Esophagus squamous epithelium (tissue), 5 donors: ENCODE measurements around the gene MON1A. TPM values are rescaled to one million over a fixed set of nuclear protein-coding genes. Genes with fewer than 3 reads are reported as not detected.

Source experiments
- DNase-seq: peaks from one replicate; lab custom pipeline; 2025; lab: John Stamatoyannopoulos, UW
- H3K27ac ChIP-seq, 4 donors: fragments of 200-600 bp; sonication (generic); one replicate each; pipeline ENCODE4 v1.5.1; 2016 to 2019; ENCODE audit warnings: mild to moderate bottlenecking in 1 of 4
- H3K27me3 ChIP-seq, 4 donors: fragments of 200-600 bp; sonication (generic); 1 replicate in 3 of 4; 2 replicates in 1 of 4; pipeline versions ENCODE4 v1.5.1 to v1.6.0; 2017 to 2021; ENCODE audit warnings: antibody characterized with exemption in 1 of 4
- H3K36me3 ChIP-seq, 3 donors: fragments of 200-600 bp; sonication (generic); one replicate each; pipeline ENCODE4 v1.5.1; 2016 to 2019
- H3K4me1 ChIP-seq, 3 donors: fragments of 200-600 bp; sonication (generic); one replicate each; pipeline ENCODE4 v1.5.1; 2017 to 2019
- H3K4me3 ChIP-seq, 4 donors: fragments of 200-600 bp; sonication (generic); 1 replicate in 3 of 4; 2 replicates in 1 of 4; pipeline ENCODE4 v1.5.1; 2016 to 2019; ENCODE audit warnings: mild to moderate bottlenecking in 2 of 4, moderate library complexity in 1 of 4
- H3K9me3 ChIP-seq, 3 donors: fragments of 200-600 bp; sonication (generic); one replicate each; pipeline ENCODE4 v1.5.1; 2016 to 2019
- POLR2A ChIP-seq, 4 donors: fragments of 450-650 bp; IDR thresholded peaks; one replicate each; pipeline ENCODE4 v1.6.1; 2017; ENCODE audit warnings: antibody characterized with exemption in 4 of 4, mild to moderate bottlenecking in 4 of 4, moderate library complexity in 3 of 4
- WGBS, 2 donors: methylation state at CpG; one replicate each; pipeline ENCODE4 v1.1.5; 2018; 5-methylcytosine and 5-hydroxymethylcytosine counted together
- intact Hi-C: fragments of 100-400 bp; cut with DNase I; formaldehyde crosslinking; loops from one replicate; pipeline ENCODE4 v1.15.0; 2022
- small RNA-seq, 4 donors: library from RNA; depleted of rRNA; stranded (forward); fragments of <200 nt; gene quantifications; one replicate each; pipeline ENCODE3, GENCODE V24; 2016
- total RNA-seq, 4 donors: library from RNA; depleted of rRNA; stranded (reverse); fragments of >200 nt; gene quantifications; one replicate each; pipeline ENCODE4 v1.1.0, GENCODE V29; 2016
- TF ChIP-seq, protein P1 (sequence below), 6 experiments: fragments of 450-650 bp in 4 of 6; fragments of 200-600 bp in 2 of 6; sonication (generic) in 2 of 6; IDR thresholded peaks; one replicate each; pipeline ENCODE4 v1.5.1; 2016 to 2019; ENCODE audit warnings: antibody characterized with exemption in 6 of 6, mild to moderate bottlenecking in 4 of 6, moderate library complexity in 4 of 6
- donor health status: DM: yes; HTN: yes; CAD: no.

MON1A gene
- total RNA-seq, 4 donors from 2014 or later, result 12.9 to 17.2 (median 14.1) TPM

DNA sequence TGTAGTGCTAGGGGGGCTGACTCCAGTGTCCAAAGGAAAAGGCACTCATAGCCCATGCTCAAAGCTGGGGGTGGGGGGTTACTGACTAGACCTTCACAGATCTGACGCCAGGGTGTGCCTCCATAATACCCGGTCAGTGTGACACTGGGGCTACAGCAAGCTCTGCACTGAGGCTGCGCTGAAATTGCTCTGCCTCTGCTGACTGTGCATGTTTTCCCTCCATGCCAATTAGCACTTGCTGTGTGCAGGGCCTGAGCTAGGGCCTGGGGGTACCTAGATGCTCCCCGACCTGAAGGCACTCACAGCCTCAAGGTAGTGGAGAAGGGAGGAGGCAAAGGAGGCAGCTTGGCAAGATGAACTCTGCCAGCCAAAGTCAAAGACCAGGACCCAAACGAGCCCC, 65.1 kb downstream of the MON1A start:
- intact Hi-C loops, result no loop called here
- no peak overlapping the region for H3K27ac ChIP-seq
- H3K36me3 ChIP-seq, result no peaks in the 10 kb centered on the region
- no peak for DNase-seq
- WGBS, 2 donors, result 65% methylated on average over 4 of the region's 5 CpGs; no CpG with 5 or more reads in 1 of the 2 donors
- no peak for TF ChIP-seq POLR2A (IDR thresholded peaks at IDR 0.05)
- peaks cover 0 to 72% (median 15%) of the 10 kb centered on the region in 4 donors for H3K27me3 ChIP-seq
- H3K4me3 ChIP-seq, result no peak overlapping the region
- no peaks in the 10 kb centered on the region for H3K9me3 ChIP-seq
- peaks cover 5 to 9% (median 7%) of the 10 kb centered on the region in 3 donors for H3K4me1 ChIP-seq

DNA sequence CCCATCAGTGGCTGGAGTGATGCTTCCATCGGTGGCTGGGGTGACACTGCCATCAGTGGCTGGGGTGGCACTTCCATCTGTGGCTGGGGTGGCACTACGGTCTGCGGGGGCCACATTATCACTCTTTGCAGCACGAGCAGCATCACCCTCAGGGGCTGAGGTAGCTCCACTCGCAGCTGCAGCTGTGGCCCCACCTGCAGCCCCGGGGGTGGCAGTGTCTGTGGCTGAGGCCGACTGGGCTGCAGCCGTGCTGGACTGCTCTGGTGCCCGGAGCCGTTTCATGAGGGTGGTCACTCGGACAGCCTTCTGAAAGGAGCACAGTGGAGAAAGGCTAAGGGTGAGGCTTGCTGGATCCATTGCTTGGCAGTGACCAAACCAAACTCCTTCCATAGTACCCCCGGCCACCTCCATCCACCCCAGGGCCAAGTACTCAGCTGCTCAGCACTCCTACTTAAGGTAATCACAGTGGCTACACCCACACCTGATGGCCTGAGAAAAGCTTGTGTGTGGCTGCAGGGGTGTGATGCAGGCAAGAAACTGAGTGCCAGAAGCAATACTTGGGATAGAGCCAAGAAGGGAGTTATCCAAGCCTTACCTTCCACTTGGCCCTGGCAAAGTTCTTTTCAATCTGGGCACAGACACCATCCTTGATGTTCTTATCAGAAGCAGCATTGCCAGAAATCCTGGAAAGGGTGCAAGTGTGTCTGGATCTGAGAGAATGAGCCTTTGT, 69.9 kb downstream of the MON1A start:
- TF ChIP-seq, protein P1, sequence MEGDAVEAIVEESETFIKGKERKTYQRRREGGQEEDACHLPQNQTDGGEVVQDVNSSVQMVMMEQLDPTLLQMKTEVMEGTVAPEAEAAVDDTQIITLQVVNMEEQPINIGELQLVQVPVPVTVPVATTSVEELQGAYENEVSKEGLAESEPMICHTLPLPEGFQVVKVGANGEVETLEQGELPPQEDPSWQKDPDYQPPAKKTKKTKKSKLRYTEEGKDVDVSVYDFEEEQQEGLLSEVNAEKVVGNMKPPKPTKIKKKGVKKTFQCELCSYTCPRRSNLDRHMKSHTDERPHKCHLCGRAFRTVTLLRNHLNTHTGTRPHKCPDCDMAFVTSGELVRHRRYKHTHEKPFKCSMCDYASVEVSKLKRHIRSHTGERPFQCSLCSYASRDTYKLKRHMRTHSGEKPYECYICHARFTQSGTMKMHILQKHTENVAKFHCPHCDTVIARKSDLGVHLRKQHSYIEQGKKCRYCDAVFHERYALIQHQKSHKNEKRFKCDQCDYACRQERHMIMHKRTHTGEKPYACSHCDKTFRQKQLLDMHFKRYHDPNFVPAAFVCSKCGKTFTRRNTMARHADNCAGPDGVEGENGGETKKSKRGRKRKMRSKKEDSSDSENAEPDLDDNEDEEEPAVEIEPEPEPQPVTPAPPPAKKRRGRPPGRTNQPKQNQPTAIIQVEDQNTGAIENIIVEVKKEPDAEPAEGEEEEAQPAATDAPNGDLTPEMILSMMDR (IDR thresholded peaks at IDR 0.05), result no peak
- TF ChIP-seq POLR2A (IDR thresholded peaks at IDR 0.05), result no peak
- H3K27ac ChIP-seq, result no peak overlapping the region
- no peak overlapping the region for H3K4me3 ChIP-seq
- WGBS, 2 donors, result 100% methylated on average over 1 of the region's 12 CpGs; no CpG with 5 or more reads in 1 of the 2 donors
- H3K4me1 ChIP-seq, result peaks cover 8 to 17% (median 13%) of the 10 kb centered on the region in 3 donors
- intact Hi-C loops, result no loop called here
- no peaks in the 10 kb centered on the region for H3K9me3 ChIP-seq
- no peaks in the 10 kb centered on the region for H3K36me3 ChIP-seq
- peaks cover 0 to 24% (median 2%) of the 10 kb centered on the region in 4 donors for H3K27me3 ChIP-seq
- DNase-seq, result no peak

Small RNAs within 50 kb of the gene (small RNA-seq; reads per million reads assigned to genes)
- gene RN7SL217P, result 0 reads per million in 4 donors

Other genes with a start within 250 kb of the MON1A start
- gene MST1, start 240.3 kb downstream of the MON1A start, total RNA-seq, result 10 to 100 TPM in 1 of 4 donors, 1 to 10 TPM in 3; 2.3 to 12.2 (median 2.7) TPM
- gene RNF123, start 240.3 kb downstream of the MON1A start, total RNA-seq, result 10 to 100 TPM; 14.7 to 21.8 (median 15.8) TPM
- gene AMIGO3, start 210.1 kb downstream of the MON1A start, total RNA-seq, result 1 to 10 TPM in 2 of 4 donors, not detected in 2; 1.3 to 2.2 TPM
- 10 to 100 TPM; 17.7 to 49.7 (median 33.8) TPM for gene GMPPB, start 205.9 kb downstream of the MON1A start, total RNA-seq
- gene IP6K1, start 143.3 kb downstream of the MON1A start, total RNA-seq, result 10 to 100 TPM; 23.0 to 35.1 (median 28.1) TPM
- gene CDHR4, start 129.9 kb downstream of the MON1A start, total RNA-seq, result not detected
- gene INKA1, start 126.5 kb downstream of the MON1A start, total RNA-seq, result 10 to 100 TPM; 15.2 to 23.3 (median 19.9) TPM
- gene UBA7, start 115.9 kb downstream of the MON1A start, total RNA-seq, result 10 to 100 TPM in 3 of 4 donors, 1 to 10 TPM in 1; 8.1 to 43.3 (median 33.8) TPM
- 10 to 100 TPM in 1 of 4 donors, 1 to 10 TPM in 3; 2.3 to 10.1 (median 4.1) TPM for gene TRAIP, start 73.2 kb downstream of the MON1A start, total RNA-seq
- under 1 TPM in 1 of 4 donors, not detected in 3; 0.19 TPM for gene CAMKV, start 59.9 kb downstream of the MON1A start, total RNA-seq
- 10 to 100 TPM in 3 of 4 donors, 1 to 10 TPM in 1; 5.4 to 26.5 (median 14.5) TPM for gene MST1R, start 25.9 kb downstream of the MON1A start, total RNA-seq
- gene RBM6, start 10.3 kb upstream of the MON1A start, total RNA-seq, result 10 to 100 TPM; 32.2 to 85.1 (median 42.7) TPM
- 100 to 1,000 TPM in 2 of 4 donors, 10 to 100 TPM in 2; 60.1 to 197 (median 107) TPM for gene RBM5, start 159.1 kb upstream of the MON1A start, total RNA-seq
- 100 to 1,000 TPM in 3 of 4 donors, 10 to 100 TPM in 1; 56.8 to 146 (median 109) TPM for gene SEMA3F, start 225.5 kb upstream of the MON1A start, total RNA-seq